PC-3 (cell line): ENCODE measurements around the gene LDLRAD1.
"Not testable (repeated sequence)": the region's sequence is repeated elsewhere in the genome, so short reads cannot be mapped to it uniquely, and the experiment has no call there.

Experiments used
- CTCF ChIP-seq: fragments of 300-600 bp; sonication (generic); conservative IDR thresholded peaks from 2 replicates; pipeline ENCODE4 v1.5.1; 2017; ENCODE audit warnings: antibody characterized with exemption, low read depth, mild to moderate bottlenecking, low read length
- EZH2phosphoT487 ChIP-seq: fragments of 300-600 bp; sonication (generic); IDR thresholded peaks from 2 replicates; pipeline ENCODE4 v1.6.1; 2018; ENCODE audit warnings: mild to moderate bottlenecking, antibody characterized with exemption, low read length, borderline replicate concordance

GRCh38 chr1:54019562-54020176 lies 1.7 kb upstream of the LDLRAD1 start:
- TF ChIP-seq CTCF, EZH2phosphoT487: not testable (repeated sequence)
